ENCODE data around the gene TP53INP2.

- TF ChIP-seq ZNF274 (IDR thresholded peaks at IDR 0.05; ENCODE audit: low read depth, low read length) (no peak), YY1 (IDR thresholded peaks at IDR 0.05; ENCODE audit: insufficient read depth, insufficient read length) (no peak)
These were observed 8.5 kb downstream of the TP53INP2 start for GRCh38 chr20:34712525-34713192.

Measured in NT2/D1 (cell line).